ENCODE measurements around the gene TAS2R40. TPM values are rescaled to one million over a fixed set of nuclear protein-coding genes. Genes with fewer than 3 reads are reported as not detected.

Gene TAS2R40
- total RNA-seq, 2 donors from 2014 or later: not detected

GRCh38 chr7:143183024-143183423, 38.8 kb upstream of the TAS2R40 start, which contains the start of gene TAS2R39:
Gene TAS2R39 (plus strand): TSS chr7:143183419. CDS start chr7:143183419, 0 bp downstream.
- TF ChIP-seq CTCF (IDR thresholded peaks at IDR 0.05) (no peak), POLR2A (IDR thresholded peaks at IDR 0.05) (no peak)
- ATAC-seq: no peak
- intact Hi-C loops (cut with DNase I): no loop called here
- Histone ChIP-seq H3K9me3 (peaks cover 0 to 2% (median 0%) of the 10 kb centered on the region in 3 donors), H3K27ac (no peak within 1 kb of the TSS), H3K27me3 (no peaks in the 10 kb centered on the region), H3K36me3 (replicated peaks in 1 of 2; ENCODE audit: insufficient read depth in 1 of 2, low read depth in 2 of 2) (no peaks in the 10 kb centered on the region), H3K4me1 (no peaks in the 10 kb centered on the region), H3K4me3 (no peak within 1 kb of the TSS)
- WGBS, 2 donors: 66 to 72% methylated on average over 3 of the region's 3 CpGs
- no peak for DNase-seq

GRCh38 chr7:143185551-143185950, 36.3 kb upstream of the TAS2R40 start:
- Histone ChIP-seq H3K4me3 (no peak overlapping the region), H3K27ac (no peak overlapping the region), H3K27me3 (no peaks in the 10 kb centered on the region), H3K4me1 (no peaks in the 10 kb centered on the region), H3K9me3 (no peaks in the 10 kb centered on the region), H3K36me3 (replicated peaks in 1 of 2; ENCODE audit: insufficient read depth in 1 of 2, low read depth in 2 of 2) (no peaks in the 10 kb centered on the region)
- DNase-seq (no peak), ATAC-seq (no peak)
- intact Hi-C loops (cut with DNase I): no loop called here
- 83 to 88% methylated on average over 1 of the region's 1 CpG for WGBS, 2 donors
- no peak for TF ChIP-seq CTCF (IDR thresholded peaks at IDR 0.05)
- TF ChIP-seq POLR2A (IDR thresholded peaks at IDR 0.05): no peak

- intact Hi-C loops (cut with DNase I): no loop called here
- Histone ChIP-seq H3K4me3 (no peak overlapping the region), H3K27ac (no peak overlapping the region), H3K27me3 (no peaks in the 10 kb centered on the region), H3K36me3 (replicated peaks in 1 of 2; ENCODE audit: insufficient read depth in 1 of 2, low read depth in 2 of 2) (no peaks in the 10 kb centered on the region), H3K9me3 (no peaks in the 10 kb centered on the region), H3K4me1 (no peaks in the 10 kb centered on the region)
- TF ChIP-seq CTCF (IDR thresholded peaks at IDR 0.05): no peak
- no peak for TF ChIP-seq POLR2A (IDR thresholded peaks at IDR 0.05)
- ATAC-seq (no peak), DNase-seq (no peak)
- 82 to 84% methylated on average over 5 to 6 of the region's 6 CpGs for WGBS, 2 donors
Measured at GRCh38 chr7:143188994-143189393, 32.8 kb upstream of the TAS2R40 start.

GRCh38 chr7:143193880-143194279, 28.0 kb upstream of the TAS2R40 start:
- intact Hi-C loops (cut with DNase I): no loop called here
- Histone ChIP-seq H3K36me3 (replicated peaks in 1 of 2; ENCODE audit: insufficient read depth in 1 of 2, low read depth in 2 of 2) (no peaks in the 10 kb centered on the region), H3K27ac (no peak overlapping the region), H3K4me1 (no peaks in the 10 kb centered on the region), H3K27me3 (no peaks in the 10 kb centered on the region), H3K4me3 (no peak overlapping the region), H3K9me3 (no peaks in the 10 kb centered on the region)
- ATAC-seq (no peak), DNase-seq (no peak)
- TF ChIP-seq POLR2A (IDR thresholded peaks at IDR 0.05): no peak
- TF ChIP-seq CTCF (IDR thresholded peaks at IDR 0.05): no peak
- 78 to 88% methylated on average over 2 of the region's 2 CpGs for WGBS, 2 donors

GRCh38 chr7:143199040-143199439, 22.8 kb upstream of the TAS2R40 start:
- no peaks in the 10 kb centered on the region for H3K36me3 ChIP-seq (replicated peaks in 1 of 2; ENCODE audit: insufficient read depth in 1 of 2, low read depth in 2 of 2)
- no peaks in the 10 kb centered on the region for H3K4me1 ChIP-seq
- TF ChIP-seq POLR2A (IDR thresholded peaks at IDR 0.05): no peak
- no peak for ATAC-seq
- H3K4me3 ChIP-seq: no peak overlapping the region
- no peak for DNase-seq
- intact Hi-C loops (cut with DNase I): no loop called here
- no peaks in the 10 kb centered on the region for H3K9me3 ChIP-seq
- WGBS, 2 donors: 63 to 67% methylated on average over 4 of the region's 4 CpGs
- H3K27me3 ChIP-seq: no peaks in the 10 kb centered on the region
- H3K27ac ChIP-seq: no peak overlapping the region

Data from body of pancreas (tissue), 4 donors.